T-helper 17 cell (primary cell): ENCODE measurements around the gene CCNE1. TPM values are rescaled to one million over a fixed set of nuclear protein-coding genes. Genes with fewer than 3 reads are reported as not detected.
"Not testable (repeated sequence)": the region's sequence is repeated elsewhere in the genome, so short reads cannot be mapped to it uniquely, and the experiment has no call there.

ENCODE experiments used
- ATAC-seq: fragments of 150-1000 bp; cut with Tn5 transposase; 2 replicates; pipeline ENCODE4 v1.10.0; 2021; ENCODE audit warnings: mild to moderate bottlenecking, moderate library complexity
- DNase-seq, 3 donors: peaks; one replicate each; pipeline versions ENCODE4 v3.0.0 to v3.0.0-alpha.2; 2020 to 2021
- H3K9me3 ChIP-seq: one replicate; pipeline ENCODE4 v1.7.0; 2013; ENCODE audit warnings: low read length, mild to moderate bottlenecking; ENCODE audit not compliant: control insufficient read depth, poor library complexity, severe bottlenecking
- H3K27ac Mint-ChIP-seq: one replicate; pipeline ENCODE4 v1.8.0; 2022; ENCODE audit warnings: mild to moderate bottlenecking, moderate library complexity, mixed read lengths
- H3K27me3 Mint-ChIP-seq: one replicate; pipeline ENCODE4 v1.8.0; 2022; ENCODE audit warnings: mixed read lengths
- H3K36me3 Mint-ChIP-seq: one replicate; pipeline ENCODE4 v1.8.0; 2022; ENCODE audit warnings: low read depth, mixed read lengths
- H3K4me1 Mint-ChIP-seq: one replicate; pipeline ENCODE4 v1.8.0; 2022; ENCODE audit warnings: mild to moderate bottlenecking, mixed read lengths
- H3K4me3 Mint-ChIP-seq: one replicate; pipeline ENCODE4 v1.8.0; 2022; ENCODE audit warnings: mild to moderate bottlenecking, moderate library complexity, mixed read lengths
- total RNA-seq, 4 donors: library from RNA in 2 of 4; stranded (reverse) in 2 of 4; gene quantifications; one replicate each; pipeline ENCODE4 v1.2.3 and lab custom pipeline; 2022 to 2026

Gene CCNE1
- total RNA-seq, 2 donors from 2014 or later = 3.8 to 7.4 TPM

DNA sequence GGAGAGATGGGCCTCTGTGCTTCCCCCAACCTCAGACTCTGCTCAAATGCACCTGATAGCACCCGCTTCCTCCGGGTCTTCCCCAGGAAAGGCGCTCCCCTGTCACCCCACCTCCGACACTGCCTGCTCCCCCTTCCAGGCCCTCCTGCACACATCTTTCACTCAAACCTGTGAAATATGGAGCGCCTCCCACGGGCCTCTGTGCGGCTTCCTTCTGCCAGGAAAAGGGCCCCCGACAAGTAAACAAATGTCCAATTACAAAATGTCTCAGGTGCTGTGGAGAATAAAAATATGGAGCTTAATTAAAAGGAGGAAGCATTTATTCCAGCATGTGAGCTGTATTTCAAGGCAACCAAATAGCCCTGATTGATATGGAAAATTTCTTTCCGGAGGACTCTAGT, 15.6 kb upstream of the CCNE1 start:
- Mint-ChIP-seq H3K4me3 (no peak overlapping the region), H3K36me3 (no peaks in the 10 kb centered on the region), H3K4me1 (peaks cover 3% of the 10 kb centered on the region), H3K27me3 (peaks cover 5% of the 10 kb centered on the region), H3K27ac (peak overlapping the region; percentile 8)
- DNase-seq (no peak), ATAC-seq (no peak)
- no peaks in the 10 kb centered on the region for H3K9me3 ChIP-seq

GRCh38 chr19:29798774-29799497, 12.9 kb upstream of the CCNE1 start:
- H3K9me3 ChIP-seq = no peaks in the 10 kb centered on the region
- no peak for DNase-seq
- H3K27me3 Mint-ChIP-seq = no peaks in the 10 kb centered on the region
- H3K4me3 Mint-ChIP-seq = no peak overlapping the region
- H3K4me1 Mint-ChIP-seq = peaks cover 3% of the 10 kb centered on the region
- H3K36me3 Mint-ChIP-seq = no peaks in the 10 kb centered on the region
- peak overlapping the region; percentile 43 for H3K27ac Mint-ChIP-seq
- no peak for ATAC-seq

DNA sequence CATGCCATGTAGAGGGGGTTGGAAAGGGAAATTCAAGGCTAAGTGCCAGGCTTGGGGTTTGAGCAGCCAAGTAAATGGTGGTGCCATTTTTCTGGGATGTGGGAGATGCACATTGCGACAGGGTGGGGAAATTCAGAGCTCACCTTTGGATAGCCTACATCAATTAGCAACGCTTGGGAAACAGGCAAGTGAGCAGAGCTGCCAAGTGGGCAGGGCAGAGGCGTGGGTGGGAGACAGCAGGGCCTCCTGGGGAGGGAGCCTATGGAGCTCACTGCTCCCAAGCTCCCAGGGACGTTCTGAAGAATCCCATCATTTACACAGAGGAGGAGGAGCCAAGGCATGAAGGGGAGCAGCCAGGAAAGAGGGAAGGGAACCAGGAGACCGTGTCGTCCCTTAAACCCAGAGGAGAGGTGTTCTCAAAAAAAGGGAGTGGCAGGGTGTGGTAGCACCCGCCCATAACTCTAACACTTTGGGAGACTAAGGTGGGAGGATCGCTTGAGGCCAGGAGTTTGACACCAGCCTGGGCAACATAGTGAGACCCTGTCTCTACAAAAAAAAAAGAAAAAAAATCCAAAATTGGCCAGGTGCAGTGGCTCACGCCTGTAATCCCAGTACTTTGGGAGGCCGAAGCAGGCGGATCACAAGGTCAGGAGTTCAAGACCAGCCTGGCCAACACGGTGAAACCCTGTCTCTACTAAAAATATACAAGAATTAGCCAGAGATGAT, 11.5 kb upstream of the CCNE1 start:
- H3K4me1 Mint-ChIP-seq = peaks cover 3% of the 10 kb centered on the region
- no peaks in the 10 kb centered on the region for H3K27me3 Mint-ChIP-seq
- H3K9me3 ChIP-seq = no peaks in the 10 kb centered on the region
- no peaks in the 10 kb centered on the region for H3K36me3 Mint-ChIP-seq
- no peak overlapping the region for H3K4me3 Mint-ChIP-seq
- ATAC-seq (no peak), DNase-seq (no peak)
- no peak overlapping the region for H3K27ac Mint-ChIP-seq

GRCh38 chr19:29803951-29804350, 7.8 kb upstream of the CCNE1 start:
- H3K4me3 Mint-ChIP-seq, H3K9me3 ChIP-seq, ATAC-seq, H3K4me1 Mint-ChIP-seq, H3K27me3 Mint-ChIP-seq, H3K36me3 Mint-ChIP-seq, DNase-seq, H3K27ac Mint-ChIP-seq: not testable (repeated sequence)

- H3K4me1 Mint-ChIP-seq = peaks cover 3% of the 10 kb centered on the region
- ATAC-seq (no peak), DNase-seq (no peak)
- H3K9me3 ChIP-seq = no peaks in the 10 kb centered on the region
- H3K27me3 Mint-ChIP-seq = no peaks in the 10 kb centered on the region
- no peaks in the 10 kb centered on the region for H3K36me3 Mint-ChIP-seq
- no peak overlapping the region for H3K27ac Mint-ChIP-seq
- H3K4me3 Mint-ChIP-seq = no peak overlapping the region
Observed at GRCh38 chr19:29804493-29804892, 7.3 kb upstream of the CCNE1 start.

- no peaks in the 10 kb centered on the region for H3K36me3 Mint-ChIP-seq
- H3K9me3 ChIP-seq = no peaks in the 10 kb centered on the region
- DNase-seq (no peak), ATAC-seq (no peak)
- no peaks in the 10 kb centered on the region for H3K27me3 Mint-ChIP-seq
- H3K27ac Mint-ChIP-seq = no peak overlapping the region
- H3K4me1 Mint-ChIP-seq = no peaks in the 10 kb centered on the region
- H3K4me3 Mint-ChIP-seq = no peak overlapping the region
Observed at GRCh38 chr19:29805031-29805965, 6.5 kb upstream of the CCNE1 start.

GRCh38 chr19:29806098-29806866, 5.5 kb upstream of the CCNE1 start:
- H3K9me3 ChIP-seq = no peaks in the 10 kb centered on the region
- Mint-ChIP-seq H3K4me3 (no peak overlapping the region), H3K27ac (no peak overlapping the region), H3K36me3 (no peaks in the 10 kb centered on the region), H3K27me3 (no peaks in the 10 kb centered on the region), H3K4me1 (peaks cover 2% of the 10 kb centered on the region)
- DNase-seq (no peak), ATAC-seq (no peak)

- H3K4me1 Mint-ChIP-seq = peaks cover 2% of the 10 kb centered on the region
- no peak for ATAC-seq
Observed at GRCh38 chr19:29807178-29807577, 4.6 kb upstream of the CCNE1 start.

DNA sequence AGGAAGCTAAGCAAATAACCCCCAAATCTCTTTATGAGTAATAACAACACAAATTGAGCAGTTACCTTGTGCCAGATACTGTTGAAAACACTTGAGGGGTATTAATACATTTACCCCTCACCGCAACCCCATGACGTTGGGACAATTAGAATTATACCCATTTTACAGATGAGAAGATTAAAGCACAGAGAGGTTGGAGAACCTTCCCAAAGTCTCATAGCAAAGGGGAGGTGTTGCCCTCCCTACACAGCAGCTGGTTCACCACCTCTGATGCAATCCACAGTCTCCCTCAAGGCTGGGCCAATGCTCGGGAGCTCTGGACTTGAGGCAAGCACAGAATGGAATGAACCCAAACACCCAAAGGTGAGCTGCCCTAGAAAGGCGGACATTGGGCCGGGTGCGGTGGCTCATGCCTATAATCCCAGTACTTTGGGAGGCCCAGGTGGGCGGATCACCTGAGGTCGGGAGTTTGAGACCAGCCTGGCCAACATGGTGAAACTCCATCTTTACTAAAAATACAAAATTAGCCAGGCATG, 3.9 kb upstream of the CCNE1 start:
- no peak overlapping the region for H3K27ac Mint-ChIP-seq
- peaks cover 6% of the 10 kb centered on the region for H3K4me1 Mint-ChIP-seq
- H3K36me3 Mint-ChIP-seq = no peaks in the 10 kb centered on the region
- H3K9me3 ChIP-seq = no peaks in the 10 kb centered on the region
- ATAC-seq (no peak), DNase-seq (no peak)
- H3K27me3 Mint-ChIP-seq = no peaks in the 10 kb centered on the region
- H3K4me3 Mint-ChIP-seq = no peak overlapping the region

More at GRCh38 chr19:29807178-29807577, 4.6 kb upstream of the CCNE1 start:
- DNase-seq = no peak
- Mint-ChIP-seq H3K36me3 (no peaks in the 10 kb centered on the region), H3K4me3 (no peak overlapping the region), H3K27ac (no peak overlapping the region), H3K27me3 (no peaks in the 10 kb centered on the region)
- H3K9me3 ChIP-seq = no peaks in the 10 kb centered on the region

GRCh38 chr19:29809795-29810503, 1.8 kb upstream of the CCNE1 start:
- H3K27ac Mint-ChIP-seq = peak overlapping the region; percentile 85
- H3K27me3 Mint-ChIP-seq = no peaks in the 10 kb centered on the region
- no peaks in the 10 kb centered on the region for H3K36me3 Mint-ChIP-seq
- H3K4me3 Mint-ChIP-seq = peak overlapping the region; percentile 75
- no peaks in the 10 kb centered on the region for H3K9me3 ChIP-seq
- no peak for DNase-seq
- no peak for ATAC-seq
- peaks cover 7% of the 10 kb centered on the region for H3K4me1 Mint-ChIP-seq

- H3K4me3 Mint-ChIP-seq = peak overlapping the region; percentile 75
- ATAC-seq (no peak), DNase-seq (no peak)
Observed at GRCh38 chr19:29810504-29810871, 1.3 kb upstream of the CCNE1 start.

More at GRCh38 chr19:29810504-29810871, 1.3 kb upstream of the CCNE1 start:
- Mint-ChIP-seq H3K27me3 (no peaks in the 10 kb centered on the region), H3K27ac (peak overlapping the region; percentile 85), H3K36me3 (no peaks in the 10 kb centered on the region), H3K4me1 (peaks cover 7% of the 10 kb centered on the region)
- H3K9me3 ChIP-seq = no peaks in the 10 kb centered on the region
